K562 (cell line): ENCODE measurements around the gene PCDH1. TPM values are rescaled to one million over a fixed set of nuclear protein-coding genes. Genes with fewer than 3 reads are reported as not detected.

Experiments used
- BCLAF1 ChIP-seq, 2 experiments: fragments of 450-650 bp in 1 of 2; IDR thresholded peaks; 2 replicates each; pipeline ENCODE4 v1.6.1; 2011 to 2017; ENCODE audit warnings: low read depth in 2 of 2, antibody characterized with exemption in 1 of 2, borderline replicate concordance in 1 of 2, low read length in 1 of 2, mild to moderate bottlenecking in 1 of 2, mixed read lengths in 1 of 2; ENCODE audit not compliant: control insufficient read depth in 1 of 2
- CBX2 ChIP-seq: fragments of 200-600 bp; sonication (generic); IDR thresholded peaks from one replicate; pipeline ENCODE4 v1.6.1; 2012; ENCODE audit warnings: mild to moderate bottlenecking, low read length, inconsistent platforms; ENCODE audit not compliant: insufficient read depth, poor library complexity, severe bottlenecking
- DIDO1 ChIP-seq: fragments of 450-650 bp; IDR thresholded peaks from 2 replicates; pipeline ENCODE4 v1.6.1; 2016; ENCODE audit warnings: low read depth, missing biosample characterization, missing genetic modification characterization
- ETS1 ChIP-seq: conservative IDR thresholded peaks from 2 replicates; pipeline ENCODE4 v1.6.1; 2011; ENCODE audit warnings: low read depth, mild to moderate bottlenecking, low read length; ENCODE audit not compliant: control insufficient read depth
- GATAD2A ChIP-seq: fragments of 450-650 bp; IDR thresholded peaks from 2 replicates; pipeline ENCODE4 v1.6.1; 2017
- HDGF ChIP-seq: fragments of 450-650 bp; IDR thresholded peaks from 2 replicates; pipeline ENCODE4 v1.6.1; 2016
- HMGN3 ChIP-seq: IDR thresholded peaks from 2 replicates; pipeline ENCODE4 v1.6.1; 2011; ENCODE audit warnings: borderline replicate concordance, low read depth, mild to moderate bottlenecking, mixed read lengths, low read length; ENCODE audit not compliant: insufficient read length; ENCODE audit errors: extremely low read depth
- MEF2D ChIP-seq: conservative IDR thresholded peaks from 2 replicates; pipeline ENCODE4 v1.6.1; 2016; ENCODE audit warnings: low read depth, missing genetic modification characterization, missing compliant biosample characterization
- SAFB2 ChIP-seq: fragments of 200-400 bp; formaldehyde crosslinking; IDR thresholded peaks from 2 replicates; pipeline ENCODE4 v1.6.1; 2018; ENCODE audit warnings: borderline replicate concordance, low read length, low read depth, moderate library complexity; ENCODE audit not compliant: severe bottlenecking
- TCF3 ChIP-seq: sonication (generic); formaldehyde crosslinking; IDR thresholded peaks from 2 replicates; pipeline ENCODE4 v1.4.0; 2020; ENCODE audit warnings: mild to moderate bottlenecking, missing genetic modification reagents
- TOE1 ChIP-seq, 2 experiments: fragments of 450-650 bp in 1 of 2; sonication (generic) in 1 of 2; formaldehyde crosslinking in 1 of 2; IDR thresholded peaks; 2 replicates each; pipeline versions ENCODE4 v1.7.1 to v1.8.0; 2016 to 2022; ENCODE audit warnings: borderline replicate concordance in 2 of 2, mild to moderate bottlenecking in 2 of 2, antibody characterized with exemption in 1 of 2, inconsistent platforms in 1 of 2, low read depth in 1 of 2, missing genetic modification reagents in 1 of 2, moderate library complexity in 1 of 2
- TRIM25 ChIP-seq: fragments of 450-650 bp; IDR thresholded peaks from 2 replicates; pipeline ENCODE4 v1.7.0; 2016; ENCODE audit warnings: borderline replicate concordance
- ZFP1 ChIP-seq: fragments of 450-650 bp; formaldehyde crosslinking; IDR thresholded peaks from 2 replicates; pipeline ENCODE4 v1.4.0; 2020; ENCODE audit warnings: mild to moderate bottlenecking, mixed read lengths
- ZNF232 ChIP-seq: sonication (generic); formaldehyde crosslinking; IDR thresholded peaks from 2 replicates; pipeline ENCODE4 v1.8.0; 2022; ENCODE audit warnings: mild to moderate bottlenecking, missing genetic modification reagents
- ZNF277 ChIP-seq: fragments of 250-450 bp; sonication (Bioruptor Pico); IDR thresholded peaks from 2 replicates; pipeline ENCODE4 v1.8.0; 2022; ENCODE audit warnings: inconsistent platforms, mild to moderate bottlenecking, moderate library complexity, borderline replicate concordance
- ZNF41 ChIP-seq: fragments of 250-450 bp; sonication (Bioruptor Pico); conservative IDR thresholded peaks from 2 replicates; pipeline ENCODE4 v1.4.0; 2020; ENCODE audit warnings: mild to moderate bottlenecking
- polyA plus RNA-seq, 8 experiments: library from polyadenylated mRNA; depleted of rRNA in 4 of 8; stranded (reverse) in 5 of 8; unstranded in 3 of 8; fragments of >200 nt; fragmentation: Nextera tagmentation in 2 of 8; fragmentation: Illumina TruSeq in 1 of 8; extraction: Ambion mirVana in 2 of 8; extraction: Trizol in 1 of 8; gene quantifications; 2 replicates each; pipeline versions ENCODE4 v1.2.1 to v1.2.3, GENCODE V29; 2011 to 2014; ENCODE audit warnings: inconsistent platforms in 1 of 8, missing spikeins in 1 of 8
- total RNA-seq, 7 experiments: library from RNA; depleted of rRNA in 6 of 7; stranded (reverse); fragments of >200 nt in 6 of 7; fragmentation: Illumina TruSeq in 2 of 7; extraction: Trizol in 2 of 7; gene quantifications; 2 replicates each; pipeline versions ENCODE4 v1.2.1 to v1.2.3, GENCODE V29; 2011 to 2021; ENCODE audit warnings: low replicate concordance in 1 of 7
- TF ChIP-seq, protein P1 (sequence below): fragments of 450-650 bp; IDR thresholded peaks from 2 replicates; pipeline ENCODE4 v1.6.1; 2016

Gene PCDH1
- total and polyA plus RNA-seq, 9 of the 15 experiments (the other 6 are each of a cell fraction or from before 2014, with no cell fraction given): 0.11 to 3.6 (median 1.9) TPM; not detected in 1

- TF ChIP-seq ZNF277 (CRISPR knock-in tag) (no peak), GATAD2A (peak; percentile 66; the same call in 1 of the 2 replicates), TCF3 (CRISPR knock-in tag) (peak; percentile 79), ETS1 (0 out of 2 replicates have a peak, but pooled peaks have one; percentile 34), HDGF (no peak), DIDO1 (tag) (no peak), ZNF232 (CRISPR knock-in tag) (no peak), MEF2D (tag) (no peak), TOE1 (IDR thresholded peaks at IDR 0.05; ENCODE audit: borderline replicate concordance) (no peak), TOE1 (CRISPR knock-in tag; IDR thresholded peaks at IDR 0.05; ENCODE audit: borderline replicate concordance, low read depth) (no peak), CBX2 (no peak), TRIM25 (no peak), BCLAF1 (IDR thresholded peaks at IDR 0.05; ENCODE audit: borderline replicate concordance in 1 of 2, control insufficient read depth in 1 of 2, low read depth in 2 of 2, low read length in 1 of 2) (peak in 1 of 2 experiments; percentile 47; a peak in 1 of 4 replicates), HMGN3 (peak; percentile 90), ZNF41 (CRISPR knock-in tag) (no peak), SAFB2 (no peak), ZFP1 (no peak)
- TF ChIP-seq, protein P1, sequence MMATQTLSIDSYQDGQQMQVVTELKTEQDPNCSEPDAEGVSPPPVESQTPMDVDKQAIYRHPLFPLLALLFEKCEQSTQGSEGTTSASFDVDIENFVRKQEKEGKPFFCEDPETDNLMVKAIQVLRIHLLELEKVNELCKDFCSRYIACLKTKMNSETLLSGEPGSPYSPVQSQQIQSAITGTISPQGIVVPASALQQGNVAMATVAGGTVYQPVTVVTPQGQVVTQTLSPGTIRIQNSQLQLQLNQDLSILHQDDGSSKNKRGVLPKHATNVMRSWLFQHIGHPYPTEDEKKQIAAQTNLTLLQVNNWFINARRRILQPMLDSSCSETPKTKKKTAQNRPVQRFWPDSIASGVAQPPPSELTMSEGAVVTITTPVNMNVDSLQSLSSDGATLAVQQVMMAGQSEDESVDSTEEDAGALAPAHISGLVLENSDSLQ: no peak
These were observed 2.2 kb downstream of the PCDH1 start (continued) for GRCh38 chr5:141875795-141876627.
